ENCODE data around the gene HHIPL1. TPM values are rescaled to one million over a fixed set of nuclear protein-coding genes. Genes with fewer than 3 reads are reported as not detected.

The HHIPL1 gene
- total RNA-seq, 3 donors from 2014 or later (not counting 1 experiment from before 2014, with no cell fraction given) = not detected

GRCh38 chr14:99716091-99716849 is 71.3 kb downstream of the HHIPL1 start:
- H3K27ac Mint-ChIP-seq = no peak overlapping the region
- no peak for TF ChIP-seq CTCF (IDR thresholded peaks at IDR 0.05)
- no peaks in the 10 kb centered on the region for H3K4me1 Mint-ChIP-seq
- H3K4me3 ChIP-seq (ENCODE audit: low read length) = no peak overlapping the region
- H3K9me3 Mint-ChIP-seq = no peaks in the 10 kb centered on the region
- H3K36me3 Mint-ChIP-seq = no peaks in the 10 kb centered on the region
- H3K27me3 ChIP-seq (ENCODE audit: control insufficient read depth, insufficient read depth, low read length) = no peaks in the 10 kb centered on the region
- H3K27me3 Mint-ChIP-seq (ENCODE audit: low read depth in 2 of 2) = peaks cover 0 to 25% of the 10 kb centered on the region in 2 donors
- intact Hi-C loops (cut with micrococcal nuclease) = no loop called here
- H3K4me1 ChIP-seq (ENCODE audit: control insufficient read depth, insufficient read depth, low read length) = no peaks in the 10 kb centered on the region
- DNase-seq (no peak), ATAC-seq (no peak)
- no peaks in the 10 kb centered on the region for H3K9me3 ChIP-seq (ENCODE audit: control insufficient read depth, insufficient read depth, low read length)
- H3K27ac ChIP-seq (ENCODE audit: low read length) = no peak overlapping the region
- 81% methylated on average over 10 of the region's 10 CpGs for WGBS (ENCODE audit: insufficient coverage)
- no peaks in the 10 kb centered on the region for H3K36me3 ChIP-seq (ENCODE audit: control insufficient read depth, insufficient read depth, low read length)
- no peak overlapping the region for H3K4me3 Mint-ChIP-seq

GRCh38 chr14:99716850-99717681 is 72.1 kb downstream of the HHIPL1 start:
- no peaks in the 10 kb centered on the region for H3K9me3 ChIP-seq (ENCODE audit: control insufficient read depth, insufficient read depth, low read length)
- intact Hi-C loops (cut with micrococcal nuclease) = no loop called here
- H3K9me3 Mint-ChIP-seq = no peaks in the 10 kb centered on the region
- H3K27me3 Mint-ChIP-seq (ENCODE audit: low read depth in 2 of 2) = peaks cover 0 to 22% of the 10 kb centered on the region in 2 donors
- H3K4me1 Mint-ChIP-seq = no peaks in the 10 kb centered on the region
- 90% methylated on average over 14 of the region's 14 CpGs for WGBS (ENCODE audit: insufficient coverage)
- H3K36me3 Mint-ChIP-seq = no peaks in the 10 kb centered on the region
- no peaks in the 10 kb centered on the region for H3K27me3 ChIP-seq (ENCODE audit: control insufficient read depth, insufficient read depth, low read length)
- H3K27ac Mint-ChIP-seq = no peak overlapping the region
- no peak overlapping the region for H3K27ac ChIP-seq (ENCODE audit: low read length)
- H3K4me3 ChIP-seq (ENCODE audit: low read length) = no peak overlapping the region
- no peak for ATAC-seq
- no peak overlapping the region for H3K4me3 Mint-ChIP-seq
- H3K36me3 ChIP-seq (ENCODE audit: control insufficient read depth, insufficient read depth, low read length) = no peaks in the 10 kb centered on the region
- H3K4me1 ChIP-seq (ENCODE audit: control insufficient read depth, insufficient read depth, low read length) = no peaks in the 10 kb centered on the region
- no peak for TF ChIP-seq CTCF (IDR thresholded peaks at IDR 0.05)
- DNase-seq = no peak

GRCh38 chr14:99717682-99718013 is 72.7 kb downstream of the HHIPL1 start:
- Mint-ChIP-seq H3K4me1 (no peaks in the 10 kb centered on the region), H3K27ac (no peak overlapping the region), H3K9me3 (no peaks in the 10 kb centered on the region), H3K4me3 (no peak overlapping the region), H3K36me3 (no peaks in the 10 kb centered on the region), H3K27me3 (ENCODE audit: low read depth in 2 of 2) (peaks cover 0 to 17% of the 10 kb centered on the region in 2 donors)
- no peaks in the 10 kb centered on the region for H3K9me3 ChIP-seq (ENCODE audit: control insufficient read depth, insufficient read depth, low read length)
- no peak overlapping the region for H3K27ac ChIP-seq (ENCODE audit: low read length)
- H3K36me3 ChIP-seq (ENCODE audit: control insufficient read depth, insufficient read depth, low read length) = no peaks in the 10 kb centered on the region
- H3K27me3 ChIP-seq (ENCODE audit: control insufficient read depth, insufficient read depth, low read length) = no peaks in the 10 kb centered on the region
- no peak overlapping the region for H3K4me3 ChIP-seq (ENCODE audit: low read length)
- intact Hi-C loops (cut with micrococcal nuclease) = no loop called here
- 87% methylated on average over 5 of the region's 5 CpGs for WGBS (ENCODE audit: insufficient coverage)
- no peaks in the 10 kb centered on the region for H3K4me1 ChIP-seq (ENCODE audit: control insufficient read depth, insufficient read depth, low read length)
- TF ChIP-seq CTCF (IDR thresholded peaks at IDR 0.05) = no peak
- ATAC-seq (no peak), DNase-seq (no peak)

Data from natural killer cell (primary cell).